Measurements from ENCODE around the gene PTPN21. TPM values are rescaled to one million over a fixed set of nuclear protein-coding genes. Genes with fewer than 3 reads are reported as not detected.

Gene PTPN21
- total and polyA plus RNA-seq, 2 experiments from 2014 or later = 8.1 to 16.3 TPM

DNA sequence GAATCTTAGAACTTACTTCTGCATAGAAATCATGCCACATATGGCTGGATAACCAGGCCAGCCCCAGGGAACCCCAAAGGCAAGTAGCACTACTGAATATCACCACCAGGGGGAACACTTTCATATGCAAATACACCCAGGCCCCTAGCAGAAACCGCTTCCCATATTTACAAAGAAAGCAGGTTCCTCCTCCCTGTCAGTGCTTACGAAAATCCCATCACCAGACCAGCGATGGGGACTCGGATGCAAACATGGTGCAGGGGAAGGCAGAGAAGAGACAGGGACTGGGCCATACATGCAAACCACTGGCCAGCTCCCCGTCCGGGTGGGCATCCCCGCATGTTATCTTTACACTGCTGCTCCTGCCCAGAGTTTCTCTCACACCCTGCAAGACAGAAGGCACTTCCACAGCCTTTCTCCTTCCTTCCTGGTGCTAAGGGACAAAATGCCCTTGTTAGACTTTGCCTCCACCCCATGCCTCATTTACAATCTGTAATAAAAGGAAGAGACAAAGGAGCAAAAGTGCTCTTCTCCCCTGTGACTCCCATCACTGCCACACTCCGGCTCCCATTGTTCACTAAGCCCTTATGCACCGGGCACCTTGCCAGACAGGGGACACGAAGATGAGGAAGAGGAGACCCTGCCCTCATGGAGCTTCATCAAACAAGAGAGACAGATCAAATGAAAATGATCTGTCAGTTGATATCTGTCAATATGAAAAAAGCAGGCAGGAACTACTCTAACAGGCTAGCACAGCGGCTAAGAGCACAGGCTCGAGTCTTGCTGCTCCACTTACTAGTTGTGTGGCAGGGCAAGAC, 62.3 kb downstream of the PTPN21 start:
- no peak overlapping the region for H3K4me3 ChIP-seq
- H3K79me2 ChIP-seq = no peaks in the 10 kb centered on the region
- no peak for TF ChIP-seq EZH2phosphoT487 (IDR thresholded peaks at IDR 0.05; ENCODE audit: low read depth, severe bottlenecking, unreplicated experiment)
- no peak for TF ChIP-seq EZH2 (IDR thresholded peaks at IDR 0.05; ENCODE audit: borderline replicate concordance)
- TF ChIP-seq, protein P1, sequence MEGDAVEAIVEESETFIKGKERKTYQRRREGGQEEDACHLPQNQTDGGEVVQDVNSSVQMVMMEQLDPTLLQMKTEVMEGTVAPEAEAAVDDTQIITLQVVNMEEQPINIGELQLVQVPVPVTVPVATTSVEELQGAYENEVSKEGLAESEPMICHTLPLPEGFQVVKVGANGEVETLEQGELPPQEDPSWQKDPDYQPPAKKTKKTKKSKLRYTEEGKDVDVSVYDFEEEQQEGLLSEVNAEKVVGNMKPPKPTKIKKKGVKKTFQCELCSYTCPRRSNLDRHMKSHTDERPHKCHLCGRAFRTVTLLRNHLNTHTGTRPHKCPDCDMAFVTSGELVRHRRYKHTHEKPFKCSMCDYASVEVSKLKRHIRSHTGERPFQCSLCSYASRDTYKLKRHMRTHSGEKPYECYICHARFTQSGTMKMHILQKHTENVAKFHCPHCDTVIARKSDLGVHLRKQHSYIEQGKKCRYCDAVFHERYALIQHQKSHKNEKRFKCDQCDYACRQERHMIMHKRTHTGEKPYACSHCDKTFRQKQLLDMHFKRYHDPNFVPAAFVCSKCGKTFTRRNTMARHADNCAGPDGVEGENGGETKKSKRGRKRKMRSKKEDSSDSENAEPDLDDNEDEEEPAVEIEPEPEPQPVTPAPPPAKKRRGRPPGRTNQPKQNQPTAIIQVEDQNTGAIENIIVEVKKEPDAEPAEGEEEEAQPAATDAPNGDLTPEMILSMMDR (IDR thresholded peaks at IDR 0.05; ENCODE audit: poor library complexity) = peak; percentile 81
- H3K9me3 ChIP-seq (ENCODE audit: low read depth) = no peaks in the 10 kb centered on the region
- 63% methylated on average over 12 of the region's 12 CpGs for WGBS (ENCODE audit: low lambda C conversion rate, missing lambda C conversion rate)
- peak overlapping the region; percentile 18 for H3K27ac ChIP-seq
- H3K9me2 ChIP-seq (replicated peaks; ENCODE audit: insufficient read depth) = no peaks in the 10 kb centered on the region
- H3K4me1 ChIP-seq (ENCODE audit: insufficient read depth) = peaks cover 7% of the 10 kb centered on the region
- H3K27me3 ChIP-seq = no peaks in the 10 kb centered on the region
- peak; percentile 87 for DNase-seq (ENCODE audit: low spot score)
- peak overlapping the region; percentile 60 for H3K4me2 ChIP-seq
- no peaks in the 10 kb centered on the region for H3K36me3 ChIP-seq (replicated peaks; ENCODE audit: insufficient read depth, low read depth)
- no peaks in the 10 kb centered on the region for H4K20me1 ChIP-seq (ENCODE audit: insufficient read depth, poor library complexity, severe bottlenecking)
- H2AFZ ChIP-seq = no peak overlapping the region

DNA sequence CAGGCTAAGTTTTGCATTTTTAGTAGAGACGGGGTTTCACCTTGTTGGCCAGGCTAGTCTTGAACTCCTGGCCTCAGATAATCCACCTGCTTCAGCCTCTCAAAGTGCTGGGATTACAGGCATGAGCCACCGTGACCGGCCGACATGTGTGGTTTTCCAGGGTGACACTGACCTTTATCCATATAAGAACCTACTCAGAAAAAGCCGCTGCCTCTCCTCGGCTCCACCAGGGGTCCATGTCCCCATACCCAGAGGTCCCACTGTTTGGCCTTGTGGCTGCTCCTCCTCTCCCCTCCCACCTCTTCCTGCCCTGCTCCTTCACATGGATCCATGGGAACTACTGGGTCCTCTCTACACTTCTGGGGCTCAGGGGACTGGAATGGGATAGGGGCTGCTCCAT, 64.6 kb downstream of the PTPN21 start:
- Histone ChIP-seq H3K79me2 (no peaks in the 10 kb centered on the region), H3K27me3 (no peaks in the 10 kb centered on the region), H3K27ac (no peak overlapping the region), H3K9me2 (replicated peaks; ENCODE audit: insufficient read depth) (no peaks in the 10 kb centered on the region), H3K9me3 (ENCODE audit: low read depth) (no peaks in the 10 kb centered on the region), H4K20me1 (ENCODE audit: insufficient read depth, poor library complexity, severe bottlenecking) (no peaks in the 10 kb centered on the region), H3K4me3 (no peak overlapping the region), H3K4me2 (no peak overlapping the region), H3K36me3 (replicated peaks; ENCODE audit: insufficient read depth, low read depth) (no peaks in the 10 kb centered on the region), H2AFZ (no peak overlapping the region), H3K4me1 (ENCODE audit: insufficient read depth) (peaks cover 7% of the 10 kb centered on the region)
- WGBS (ENCODE audit: low lambda C conversion rate, missing lambda C conversion rate) = 99% methylated on average over 6 of the region's 6 CpGs
- TF ChIP-seq EZH2phosphoT487 (IDR thresholded peaks at IDR 0.05; ENCODE audit: low read depth, severe bottlenecking, unreplicated experiment) (no peak), EZH2 (IDR thresholded peaks at IDR 0.05; ENCODE audit: borderline replicate concordance) (no peak)
- TF ChIP-seq, protein P1 (IDR thresholded peaks at IDR 0.05; ENCODE audit: poor library complexity) = no peak
- DNase-seq (ENCODE audit: low spot score) = no peak

DNA sequence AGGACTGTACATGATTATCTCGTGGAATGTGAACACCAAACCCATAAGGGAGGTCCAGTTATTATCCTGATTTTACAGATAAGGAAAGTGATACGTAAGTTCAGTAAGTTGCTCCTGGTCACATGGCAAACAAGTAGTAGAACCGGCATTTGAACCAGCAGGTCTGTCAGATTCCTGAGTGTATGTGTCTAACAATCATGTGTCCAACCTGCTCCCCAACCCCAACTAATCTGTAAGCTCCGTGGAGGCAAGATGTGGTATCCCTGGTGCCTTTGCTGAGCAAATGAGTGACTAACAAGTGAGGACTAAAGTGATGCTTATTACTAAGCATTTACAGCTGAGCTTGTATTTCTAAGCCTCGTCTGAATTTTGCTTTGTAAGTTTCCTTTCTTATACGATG, 65.9 kb downstream of the PTPN21 start:
- Histone ChIP-seq H3K4me3 (no peak overlapping the region), H3K4me2 (no peak overlapping the region), H2AFZ (no peak overlapping the region), H3K9me3 (ENCODE audit: low read depth) (no peaks in the 10 kb centered on the region), H3K4me1 (ENCODE audit: insufficient read depth) (peaks cover 7% of the 10 kb centered on the region), H3K36me3 (replicated peaks; ENCODE audit: insufficient read depth, low read depth) (no peaks in the 10 kb centered on the region), H3K79me2 (no peaks in the 10 kb centered on the region), H3K9me2 (replicated peaks; ENCODE audit: insufficient read depth) (no peaks in the 10 kb centered on the region), H4K20me1 (ENCODE audit: insufficient read depth, poor library complexity, severe bottlenecking) (no peaks in the 10 kb centered on the region), H3K27me3 (no peaks in the 10 kb centered on the region), H3K27ac (no peak overlapping the region)
- 70% methylated on average over 6 of the region's 6 CpGs for WGBS (ENCODE audit: low lambda C conversion rate, missing lambda C conversion rate)
- TF ChIP-seq, protein P1 (IDR thresholded peaks at IDR 0.05; ENCODE audit: poor library complexity) = no peak
- TF ChIP-seq EZH2phosphoT487 (IDR thresholded peaks at IDR 0.05; ENCODE audit: low read depth, severe bottlenecking, unreplicated experiment) = no peak
- TF ChIP-seq EZH2 (IDR thresholded peaks at IDR 0.05; ENCODE audit: borderline replicate concordance) = no peak
- no peak for DNase-seq (ENCODE audit: low spot score)
